NCI-H748 (cell line): Measurements from ENCODE around the gene RMRP.
A peak's percentile ranks its signal among the peaks of the same experiment; 100 is the strongest.

Source experiments
- DNase-seq: peaks from one replicate; lab custom pipeline; 2025; ENCODE audit not compliant: unreplicated experiment; lab: John Stamatoyannopoulos, UW

The RMRP gene

GRCh38 chr9:35657546-35658136 is at the start of gene RMRP:
Gene RMRP, minus strand, starts transcription at chr9:35658019.
- DNase-seq, result peak; percentile 100

DNA sequence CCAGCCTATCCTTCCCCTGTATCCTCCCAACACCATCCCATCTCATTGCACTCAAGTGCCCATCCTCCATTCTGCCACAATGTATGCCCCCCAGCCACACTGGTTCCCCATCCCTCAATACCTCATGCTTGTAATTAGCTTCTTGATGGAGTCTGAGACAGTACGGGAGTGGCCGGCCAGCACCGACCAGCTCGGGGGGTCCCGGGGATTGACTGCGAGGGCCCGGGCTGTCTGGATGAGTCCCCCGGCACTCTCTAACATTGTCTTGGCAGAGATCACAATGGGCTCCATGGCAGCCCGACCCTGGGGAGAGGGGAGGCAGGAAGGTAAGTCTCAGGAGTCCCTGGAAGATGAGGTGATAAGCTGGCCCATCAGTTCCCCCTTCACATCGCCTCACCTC is 49.1 kb upstream of the RMRP start:
- no peak for DNase-seq

DNA sequence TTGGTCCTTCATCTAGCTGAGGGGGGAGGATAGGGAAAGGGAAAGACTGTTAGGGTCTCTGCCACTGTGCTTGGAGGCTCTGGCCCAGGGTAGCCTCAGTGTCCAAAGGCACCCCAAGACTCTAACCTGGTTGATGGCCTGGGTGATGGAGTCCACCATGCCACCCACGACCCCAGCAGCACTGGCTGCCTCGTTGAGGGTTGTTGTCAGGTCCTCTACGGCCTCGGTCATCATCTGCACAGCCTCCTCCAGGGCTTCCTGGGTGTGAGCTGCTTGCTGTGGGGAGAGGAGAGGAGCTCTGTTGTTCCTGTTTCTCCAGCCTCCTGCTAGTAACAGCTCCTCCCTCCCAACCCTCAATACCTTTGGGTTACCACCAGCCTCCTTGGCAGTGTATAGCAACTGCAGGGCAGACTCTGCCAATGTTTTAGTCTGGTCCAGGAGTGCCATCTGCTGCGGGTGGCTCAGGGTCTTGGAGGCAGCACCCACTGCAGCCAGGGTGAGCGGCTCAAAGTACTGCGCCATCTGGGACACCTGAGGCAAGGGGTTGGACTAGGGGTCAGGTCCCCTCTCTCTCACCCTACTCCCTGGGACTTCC is 48.1 kb upstream of the RMRP start:
- no peak for DNase-seq

GRCh38 chr9:35705372-35705771 is 47.6 kb upstream of the RMRP start:
- no peak for DNase-seq

DNA sequence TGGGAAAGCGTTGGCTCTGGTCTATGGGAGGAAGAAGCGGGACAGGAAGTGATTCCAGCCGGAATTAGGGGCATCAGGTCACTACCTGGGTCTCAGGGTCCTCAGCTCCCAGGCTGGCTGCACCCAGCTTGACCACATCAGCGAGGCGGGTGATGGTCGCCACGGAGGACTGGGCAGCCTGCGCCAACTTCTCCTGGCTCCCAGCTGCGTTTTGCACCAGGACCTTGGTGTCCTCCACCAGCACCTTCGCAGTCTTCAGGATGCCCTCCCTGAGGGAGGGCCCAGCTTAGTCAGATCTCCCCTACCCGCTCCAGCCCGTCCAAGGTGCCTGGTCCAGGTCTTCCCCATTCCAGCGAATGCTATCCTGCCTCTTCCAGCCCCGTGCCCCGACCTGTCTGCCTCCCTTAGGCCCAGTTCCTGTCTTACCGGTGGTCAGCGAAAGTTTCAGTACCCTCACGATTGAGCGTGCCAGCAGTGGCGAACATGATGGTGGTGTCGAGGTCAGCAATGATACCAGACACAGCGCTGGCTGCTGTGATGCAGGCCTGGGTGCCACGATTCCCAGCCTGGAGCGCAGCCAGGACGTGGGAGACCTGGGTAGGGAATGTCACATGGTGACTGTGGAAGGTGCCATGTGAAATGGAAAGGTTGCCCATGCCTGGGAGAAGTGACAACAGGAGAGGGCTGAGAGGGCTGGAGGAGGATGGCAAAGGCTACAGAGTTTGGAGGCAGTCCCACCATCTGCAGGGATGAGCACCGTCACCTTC is 46.3 kb upstream of the RMRP start:
- no peak for DNase-seq

GRCh38 chr9:35702696-35703095 is 44.9 kb upstream of the RMRP start:
- no peak for DNase-seq

DNA sequence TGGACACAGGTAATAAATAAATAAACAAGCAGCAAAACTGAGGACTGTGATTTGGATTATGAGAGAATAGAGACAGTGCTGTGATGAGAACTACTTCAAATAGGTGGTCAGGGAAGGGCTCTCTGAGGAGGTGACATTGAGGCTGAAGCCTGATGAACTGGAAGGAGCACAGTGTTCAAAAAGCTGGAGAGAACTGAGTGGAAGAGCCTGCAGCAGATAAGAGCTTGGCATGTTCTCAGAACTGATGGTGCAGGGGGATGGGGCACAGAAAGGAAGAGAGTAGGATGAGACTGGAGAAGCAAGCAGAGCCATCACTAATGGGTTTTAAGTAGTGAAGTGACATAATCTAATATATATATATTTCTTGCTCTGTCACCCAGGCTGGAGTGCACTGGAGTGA is 43.1 kb upstream of the RMRP start:
- DNase-seq, result no peak

- DNase-seq, result no peak
These were observed 42.2 kb upstream of the RMRP start for GRCh38 chr9:35700031-35700430.

- no peak for DNase-seq
These were observed 40.4 kb upstream of the RMRP start for GRCh38 chr9:35698231-35698630.

DNA sequence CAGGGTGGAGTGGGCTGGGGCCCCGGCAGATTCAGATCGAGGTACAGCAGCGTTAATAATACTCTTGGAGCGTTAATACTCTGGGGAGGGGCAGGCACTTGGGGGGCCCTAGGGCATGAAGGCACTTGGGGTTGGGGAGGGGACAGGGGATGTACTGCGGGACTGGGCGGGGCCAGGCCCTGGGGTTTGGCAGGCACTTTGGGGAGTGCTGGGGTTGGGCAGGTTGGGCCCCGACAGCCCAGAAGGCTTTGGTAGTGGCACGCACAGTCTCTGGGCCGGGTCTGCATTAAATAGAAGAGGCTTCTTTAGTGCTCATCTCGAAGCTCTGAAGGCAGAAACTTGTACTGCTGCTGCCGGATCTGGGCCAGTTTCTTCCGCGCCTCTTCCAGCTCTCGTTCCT is 39.7 kb upstream of the RMRP start:
- DNase-seq, result no peak

DNA sequence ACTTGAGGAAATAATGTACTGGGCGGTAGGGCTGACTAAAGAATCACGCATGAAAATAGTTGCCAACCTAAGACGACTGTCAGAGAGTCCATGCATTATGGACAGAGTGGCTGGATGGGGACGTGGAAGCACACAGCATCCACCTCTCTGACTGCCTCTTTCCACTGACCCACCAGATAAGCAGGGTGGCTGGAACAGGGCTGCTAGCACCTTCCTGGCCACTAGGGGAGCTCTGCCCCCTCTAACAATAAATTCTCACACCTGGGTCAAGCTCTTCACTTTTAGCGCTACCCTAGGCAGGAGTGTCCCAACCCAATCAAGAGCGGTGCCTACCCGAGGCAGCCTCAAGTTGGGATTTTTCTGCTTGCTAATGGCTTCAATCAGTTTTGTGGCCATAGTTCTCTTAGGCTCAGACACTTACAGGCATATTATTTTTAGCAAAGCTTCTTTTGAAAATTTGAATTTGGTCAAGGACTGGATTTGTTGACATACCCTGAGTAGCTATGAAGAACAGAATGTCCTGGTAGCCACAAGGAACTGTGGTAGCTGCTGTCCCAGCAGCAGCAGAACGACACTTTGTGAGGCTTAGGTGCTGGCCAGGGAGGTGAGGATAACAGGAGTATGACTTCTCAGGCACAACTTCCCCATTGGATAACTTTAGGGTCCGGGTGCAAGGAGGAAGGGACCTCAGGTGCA is 38.8 kb upstream of the RMRP start:
- DNase-seq, result peak; percentile 48

DNA sequence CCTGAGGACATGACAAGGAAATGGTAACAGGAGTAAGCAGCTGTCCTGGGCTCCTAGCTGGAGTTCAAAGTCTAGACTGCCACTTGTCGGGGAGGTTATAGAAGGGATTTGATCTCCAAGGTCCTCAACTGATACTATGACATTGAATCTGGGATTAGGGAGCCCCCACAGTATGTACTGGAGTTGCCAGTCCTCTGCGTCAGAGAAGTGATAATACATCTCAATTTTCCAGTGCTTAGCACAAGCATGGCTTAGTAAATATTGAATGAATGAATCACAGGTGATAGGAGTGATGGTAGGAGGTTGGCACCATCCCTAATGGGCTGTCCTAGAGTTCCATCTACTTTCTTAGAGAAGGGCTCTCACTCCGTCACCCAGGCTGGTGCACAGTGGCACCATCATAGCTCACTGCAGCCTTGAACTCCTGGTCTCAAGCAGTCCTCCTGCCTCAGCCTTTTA is 38.2 kb upstream of the RMRP start:
- DNase-seq, result no peak

- no peak for DNase-seq
These were observed 34.0 kb upstream of the RMRP start for GRCh38 chr9:35691757-35692301.

DNA sequence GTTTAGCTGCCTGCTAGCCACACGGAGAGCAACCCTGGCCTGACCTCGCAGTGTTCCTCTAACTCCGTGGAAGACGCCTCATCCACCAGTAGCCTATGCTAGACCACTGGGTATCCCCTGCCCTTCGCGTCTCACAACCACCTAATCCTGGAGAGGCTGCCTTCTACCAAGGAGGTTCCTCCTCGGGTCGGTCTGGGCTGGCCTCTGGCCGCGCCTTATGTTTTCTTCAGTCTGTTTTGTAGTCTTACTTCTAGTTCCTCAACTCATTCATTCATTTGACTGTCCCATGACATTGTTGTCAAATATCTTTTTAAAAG is 33.5 kb upstream of the RMRP start:
- no peak for DNase-seq

GRCh38 chr9:35690614-35691333 is 33.0 kb upstream of the RMRP start:
- peak; percentile 51 for DNase-seq

GRCh38 chr9:35690294-35690613 is 32.4 kb upstream of the RMRP start:
- DNase-seq, result no peak

DNA sequence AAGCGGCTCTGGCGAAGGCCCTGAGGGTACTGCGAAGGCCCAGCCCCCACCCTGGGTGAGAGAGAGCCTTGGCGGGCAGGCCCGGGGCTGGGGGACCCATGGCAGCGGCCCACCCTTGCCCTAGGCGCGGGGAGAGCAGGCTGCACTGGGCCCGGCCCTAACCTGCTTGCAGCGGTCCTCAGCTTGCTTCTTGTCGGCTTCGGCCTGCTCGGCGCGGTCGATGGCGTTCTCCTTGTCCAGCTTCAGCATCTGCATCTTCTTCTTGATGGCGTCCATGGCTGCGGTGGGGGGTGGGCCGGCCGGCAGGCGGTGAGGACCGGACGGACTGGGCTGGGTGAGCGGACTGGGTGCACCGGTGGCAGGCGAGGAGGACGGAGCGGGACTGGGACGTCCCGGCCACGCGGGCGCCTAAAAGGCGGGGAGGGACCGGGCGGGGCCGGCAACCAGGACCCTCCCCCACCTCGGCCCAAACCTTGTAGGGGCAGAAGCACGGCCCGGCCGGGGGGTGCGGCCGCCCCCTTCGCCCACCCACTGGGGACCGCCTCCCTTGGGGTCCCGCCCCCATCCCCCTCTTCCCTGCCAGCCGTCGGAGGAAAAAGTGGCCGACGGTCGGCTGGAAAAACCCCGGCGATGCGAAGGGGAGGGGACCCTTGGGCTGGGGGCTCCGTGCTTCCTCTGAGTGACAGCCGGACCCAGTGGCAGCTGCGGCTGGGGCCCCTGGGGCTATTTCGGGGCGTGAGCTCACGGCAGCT is 31.9 kb upstream of the RMRP start, which contains the start of gene TPM2:
TSS of gene TPM2 (minus strand) at position 384 of the 752 bp plus-strand sequence. CDS start at position 276, 108 bp downstream.
- no peak for DNase-seq

DNA sequence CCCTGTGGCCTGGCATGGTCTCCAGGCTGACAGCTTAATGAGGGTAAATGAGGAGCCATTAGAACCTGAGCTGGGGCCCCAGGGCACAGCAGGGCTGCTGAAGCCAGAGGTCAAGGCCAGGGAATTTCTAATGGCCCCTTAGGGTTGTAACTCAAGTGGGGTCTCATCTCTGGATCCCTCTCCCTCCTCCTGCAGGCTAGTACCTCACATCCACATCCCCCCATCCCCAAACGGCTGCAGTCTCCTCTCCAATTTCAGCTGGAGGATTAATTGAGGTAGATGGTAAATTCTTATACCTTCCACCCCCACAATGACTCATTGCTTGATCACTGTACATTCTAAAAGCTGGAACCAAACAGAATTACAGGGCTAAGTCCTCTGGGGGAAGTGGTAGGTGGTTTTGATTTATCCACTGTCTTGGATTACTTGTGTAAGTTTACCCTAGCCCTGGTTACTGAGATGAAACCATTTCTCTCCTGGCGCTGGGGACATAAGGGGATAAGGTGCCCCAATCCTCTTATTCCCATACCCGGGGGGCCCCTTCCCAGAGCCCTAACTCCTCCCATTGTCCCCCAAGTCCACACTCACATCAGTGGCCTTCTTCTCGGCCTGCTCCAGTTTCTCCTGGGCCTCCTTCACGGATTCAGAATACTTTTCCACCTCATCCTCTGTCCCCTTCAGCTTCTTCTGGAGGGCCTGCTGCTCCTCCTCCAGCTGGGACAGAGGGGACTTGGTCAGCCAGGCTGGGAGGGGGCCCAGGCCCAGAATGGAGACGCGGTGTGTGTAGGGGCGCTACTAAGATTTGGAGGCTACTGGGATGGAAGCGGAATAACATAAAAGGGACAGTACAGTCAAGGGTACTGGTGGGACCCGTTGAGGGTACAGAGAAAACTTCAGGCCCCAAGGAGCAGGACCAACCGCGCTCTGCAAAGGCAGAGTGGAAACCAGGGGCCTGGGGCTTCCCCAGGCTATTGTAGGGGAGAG is 31.0 kb upstream of the RMRP start:
- no peak for DNase-seq

GRCh38 chr9:35687972-35688557 is 30.2 kb upstream of the RMRP start:
- no peak for DNase-seq
